CD14-positive monocyte (primary cell): ENCODE measurements around the gene RNF220. TPM values are rescaled to one million over a fixed set of nuclear protein-coding genes. Genes with fewer than 3 reads are reported as not detected.

ENCODE experiments used
- DNase-seq, 3 donors: peaks; one replicate each; pipeline ENCODE4 v3.0.0-alpha.2; 2011 to 2022
- H2AFZ ChIP-seq: 2 replicates; pipeline ENCODE4 v1.6.0; 2012; ENCODE audit warnings: mild to moderate bottlenecking, low read depth, low read length, inconsistent platforms; ENCODE audit not compliant: insufficient read depth, poor library complexity, severe bottlenecking
- H3K27ac ChIP-seq, 2 donors: 1 replicate in 1 of 2; 2 replicates in 1 of 2; pipeline ENCODE4 v1.5.1; 2012 to 2013; ENCODE audit warnings: low read length in 2 of 2, control low read depth in 1 of 2, inconsistent platforms in 1 of 2, low read depth in 1 of 2, mild to moderate bottlenecking in 1 of 2
- H3K27me3 ChIP-seq, 2 donors: one replicate each; pipeline versions ENCODE4 v1.6.0 to v1.6.1; 2011 to 2013; ENCODE audit warnings: low read length in 2 of 2; ENCODE audit not compliant: control insufficient read depth in 2 of 2, insufficient read depth in 2 of 2
- H3K36me3 ChIP-seq, 2 donors: replicated peaks in 1 of 2; 1 replicate in 1 of 2; 2 replicates in 1 of 2; pipeline versions ENCODE4 v1.5.1 to v1.6.1; 2012 to 2013; ENCODE audit warnings: low read length in 2 of 2, control low read depth in 1 of 2, inconsistent platforms in 1 of 2, mild to moderate bottlenecking in 1 of 2; ENCODE audit not compliant: insufficient read depth in 2 of 2, control insufficient read depth in 1 of 2
- H3K4me1 ChIP-seq, 2 donors: 1 replicate in 1 of 2; 2 replicates in 1 of 2; pipeline versions ENCODE4 v1.5.1 to v1.6.1; 2012 to 2013; ENCODE audit warnings: low read length in 2 of 2, control low read depth in 1 of 2, inconsistent platforms in 1 of 2, mild to moderate bottlenecking in 1 of 2, moderate library complexity in 1 of 2; ENCODE audit not compliant: insufficient read depth in 2 of 2, control insufficient read depth in 1 of 2
- H3K4me2 ChIP-seq: replicated peaks from 2 replicates; pipeline ENCODE3; 2012; ENCODE audit warnings: low read length, moderate library complexity, mild to moderate bottlenecking; ENCODE audit not compliant: poor library complexity, severe bottlenecking; ENCODE audit errors: extremely low read depth
- H3K4me3 ChIP-seq, 3 experiments: fragments of 200-600 bp in 1 of 3; sonication (generic) in 1 of 3; replicated peaks in 1 of 3; 1 replicate in 2 of 3; 2 replicates in 1 of 3; pipeline ENCODE4 v1.5.1; 2011 to 2013; ENCODE audit warnings: low read length in 3 of 3, mild to moderate bottlenecking in 3 of 3, control low read depth in 2 of 3, low read depth in 2 of 3, inconsistent platforms in 1 of 3, moderate library complexity in 1 of 3
- H3K79me2 ChIP-seq: 2 replicates; pipeline ENCODE4 v1.6.0; 2012; ENCODE audit warnings: mild to moderate bottlenecking, control low read depth, inconsistent platforms, low read length, moderate library complexity; ENCODE audit not compliant: insufficient read depth
- H3K9ac ChIP-seq: 2 replicates; pipeline ENCODE4 v1.6.0; 2017; ENCODE audit warnings: low read length, mild to moderate bottlenecking; ENCODE audit not compliant: insufficient read depth, poor library complexity, severe bottlenecking
- H3K9me3 ChIP-seq, 2 donors: replicated peaks in 1 of 2; 1 replicate in 1 of 2; 2 replicates in 1 of 2; pipeline versions ENCODE4 v1.5.1 to v1.6.1; 2012 to 2013; ENCODE audit warnings: low read length in 2 of 2, control low read depth in 1 of 2; ENCODE audit not compliant: control insufficient read depth in 1 of 2, insufficient read depth in 1 of 2
- H4K20me1 ChIP-seq: 2 replicates; pipeline ENCODE4 v1.6.0; 2012; ENCODE audit warnings: mild to moderate bottlenecking, low read length, control low read depth, moderate library complexity; ENCODE audit not compliant: insufficient read depth
- H3K27ac Mint-ChIP-seq, 7 donors: one replicate each; pipeline ENCODE4 v1.8.0; 2020; ENCODE audit warnings: mild to moderate bottlenecking in 7 of 7, mixed read lengths in 7 of 7, moderate library complexity in 6 of 7, inconsistent platforms in 2 of 7
- H3K27me3 Mint-ChIP-seq, 3 donors: one replicate each; pipeline ENCODE4 v1.8.0; 2021 to 2022; ENCODE audit warnings: low read depth in 3 of 3, mild to moderate bottlenecking in 3 of 3, mixed read lengths in 3 of 3, moderate library complexity in 3 of 3, inconsistent platforms in 1 of 3
- H3K36me3 Mint-ChIP-seq, 2 donors: one replicate each; pipeline ENCODE4 v1.8.0; 2020; ENCODE audit warnings: mixed read lengths in 2 of 2, inconsistent platforms in 1 of 2, mild to moderate bottlenecking in 1 of 2
- H3K4me1 Mint-ChIP-seq: one replicate; pipeline ENCODE4 v1.8.0; 2020; ENCODE audit warnings: mild to moderate bottlenecking, mixed read lengths
- H3K4me3 Mint-ChIP-seq, 2 donors: one replicate each; pipeline ENCODE4 v1.8.0; 2020; ENCODE audit warnings: mild to moderate bottlenecking in 2 of 2, mixed read lengths in 2 of 2, moderate library complexity in 1 of 2
- H3K9me3 Mint-ChIP-seq, 7 donors: one replicate each; pipeline ENCODE4 v1.8.0; 2020 to 2022; ENCODE audit warnings: mixed read lengths in 7 of 7, mild to moderate bottlenecking in 6 of 7, moderate library complexity in 6 of 7, inconsistent platforms in 2 of 7
- CTCF ChIP-seq: fragments of 200-600 bp; IDR thresholded peaks from one replicate; pipeline ENCODE4 v1.8.0; 2022; ENCODE audit warnings: antibody characterized with exemption, mild to moderate bottlenecking
- WGBS: methylation state at CpG from one replicate; pipeline ENCODE4 v1.1.5; 2013; ENCODE audit warnings: missing lambda C conversion rate; ENCODE audit not compliant: insufficient coverage; 5-methylcytosine and 5-hydroxymethylcytosine counted together
- intact Hi-C, 2 donors: fragments of 100-400 bp; cut with micrococcal nuclease; formaldehyde crosslinking; loops; one replicate each; pipeline versions ENCODE4 v1.15.0 to v1.15.1; 2023
- polyA plus RNA-seq, 3 donors: library from polyadenylated mRNA; depleted of rRNA in 1 of 3; unstranded in 2 of 3; stranded (reverse) in 1 of 3; fragments of 300-500 nt in 2 of 3; fragments of >200 nt in 1 of 3; fragmentation: Illumina TruSeq in 2 of 3; gene quantifications; 1 replicate in 2 of 3; 2 replicates in 1 of 3; pipeline ENCODE4 v1.2.3, GENCODE V29; 2012 to 2021

Gene RNF220
- polyA plus RNA-seq, 3 donors = 39.4 to 133 (median 49.4) TPM

GRCh38 chr1:44584167-44584566, 179.1 kb downstream of the RNF220 start:
- no peaks in the 10 kb centered on the region for H3K9me3 Mint-ChIP-seq
- H3K27me3 Mint-ChIP-seq = peaks cover 0 to 4% (median 0%) of the 10 kb centered on the region in 3 donors
- no peak overlapping the region for H3K4me3 Mint-ChIP-seq
- TF ChIP-seq CTCF = no peak
- H3K9me3 ChIP-seq = no peaks in the 10 kb centered on the region
- no peak overlapping the region for H2AFZ ChIP-seq
- WGBS = 98% methylated on average over 4 of the region's 6 CpGs
- no peak overlapping the region for H3K4me2 ChIP-seq
- no peaks in the 10 kb centered on the region for H3K36me3 ChIP-seq
- H3K79me2 ChIP-seq = no peaks in the 10 kb centered on the region
- H3K27ac ChIP-seq = no peak overlapping the region
- no peaks in the 10 kb centered on the region for H4K20me1 ChIP-seq
- no peaks in the 10 kb centered on the region for H3K4me1 Mint-ChIP-seq
- no peak overlapping the region for H3K9ac ChIP-seq
- no peaks in the 10 kb centered on the region for H3K4me1 ChIP-seq
- no peak for DNase-seq
- H3K27me3 ChIP-seq = no peaks in the 10 kb centered on the region
- H3K27ac Mint-ChIP-seq = no peak overlapping the region
- intact Hi-C loops = no loop called here
- H3K36me3 Mint-ChIP-seq = no peaks in the 10 kb centered on the region
- H3K4me3 ChIP-seq = no peak overlapping the region

GRCh38 chr1:44585315-44585920, 180.4 kb downstream of the RNF220 start:
- intact Hi-C loops = no loop called here
- H3K79me2 ChIP-seq = no peaks in the 10 kb centered on the region
- H3K36me3 ChIP-seq = no peaks in the 10 kb centered on the region
- WGBS = 63% methylated on average over 3 of the region's 4 CpGs
- no peak overlapping the region for H2AFZ ChIP-seq
- DNase-seq = no peak
- Mint-ChIP-seq H3K9me3 (no peaks in the 10 kb centered on the region), H3K27ac (no peak overlapping the region), H3K4me3 (no peak overlapping the region), H3K36me3 (no peaks in the 10 kb centered on the region), H3K4me1 (no peaks in the 10 kb centered on the region), H3K27me3 (peaks cover 0 to 4% (median 0%) of the 10 kb centered on the region in 3 donors)
- H3K9me3 ChIP-seq = no peaks in the 10 kb centered on the region
- no peak overlapping the region for H3K4me2 ChIP-seq
- H3K27me3 ChIP-seq = no peaks in the 10 kb centered on the region
- H3K4me1 ChIP-seq = no peaks in the 10 kb centered on the region
- no peak overlapping the region for H3K4me3 ChIP-seq
- no peak overlapping the region for H3K27ac ChIP-seq
- H4K20me1 ChIP-seq = no peaks in the 10 kb centered on the region
- TF ChIP-seq CTCF = no peak
- H3K9ac ChIP-seq = no peak overlapping the region
